MG63 (cell line): ENCODE results near the gene RBMS3. TPM values are rescaled to one million over a fixed set of nuclear protein-coding genes. Genes with fewer than 3 reads are reported as not detected.

ENCODE experiments used
- DNase-seq: peaks from one replicate; pipeline ENCODE4 v3.0.0-alpha.2; 2020
- H3K27me3 ChIP-seq: fragments of 250-450 bp; sonication (Bioruptor Pico); 2 replicates; pipeline ENCODE4 v1.5.1; 2020; ENCODE audit warnings: mild to moderate bottlenecking, moderate library complexity
- H3K36me3 ChIP-seq: fragments of 250-450 bp; sonication (Bioruptor Pico); 2 replicates; pipeline ENCODE4 v1.5.1; 2020; ENCODE audit warnings: mild to moderate bottlenecking, moderate library complexity
- H3K4me3 ChIP-seq: fragments of 250-450 bp; sonication (Bioruptor Pico); 2 replicates; pipeline ENCODE4 v1.5.1; 2020; ENCODE audit warnings: mild to moderate bottlenecking, moderate library complexity
- H3K9me3 ChIP-seq: fragments of 250-450 bp; sonication (Bioruptor Pico); 2 replicates; pipeline ENCODE4 v1.5.1; 2020; ENCODE audit warnings: mild to moderate bottlenecking, moderate library complexity
- total RNA-seq: library from RNA; depleted of rRNA; stranded (reverse); fragments of >200 nt; shearing (Covaris generic); gene quantifications from 2 replicates; pipeline ENCODE4 v1.2.3, GENCODE V29; 2014; ENCODE audit warnings: low replicate concordance

Gene RBMS3
- total RNA-seq, 1 experiment from 2014 or later: 12.0 TPM

DNA sequence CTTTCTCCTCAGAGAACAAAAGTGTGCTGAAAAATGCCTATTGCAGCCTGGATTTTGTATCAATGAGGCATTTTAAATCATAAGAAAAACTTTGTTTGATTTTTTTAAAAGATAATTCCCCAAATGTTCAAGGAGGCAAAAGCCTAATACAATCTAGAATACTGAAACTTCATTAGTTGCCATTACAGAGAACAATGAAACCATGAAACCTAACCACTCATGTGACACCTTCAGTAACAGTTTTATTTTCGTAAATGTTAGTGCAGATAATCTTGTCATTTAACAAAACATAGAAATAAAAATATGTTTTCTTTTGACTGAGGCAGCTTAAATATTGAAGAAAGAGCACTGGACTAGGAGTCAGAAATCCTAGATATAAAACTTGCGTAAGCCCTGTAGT is 655.9 kb downstream of the RBMS3 start:
- no peaks in the 10 kb centered on the region for H3K27me3 ChIP-seq

GRCh38 chr3:29937185-29937584 is 656.3 kb downstream of the RBMS3 start:
- Histone ChIP-seq H3K9me3 (no peaks in the 10 kb centered on the region), H3K36me3 (no peaks in the 10 kb centered on the region), H3K4me3 (no peak overlapping the region), H3K27me3 (no peaks in the 10 kb centered on the region)
- no peak for DNase-seq

More for the DNA sequence above, 655.9 kb downstream of the RBMS3 start:
- H3K36me3 ChIP-seq: no peaks in the 10 kb centered on the region
- H3K4me3 ChIP-seq: no peak overlapping the region
- no peak for DNase-seq
- no peaks in the 10 kb centered on the region for H3K9me3 ChIP-seq

GRCh38 chr3:29940759-29941323 is 660.0 kb downstream of the RBMS3 start:
- Histone ChIP-seq H3K9me3 (no peaks in the 10 kb centered on the region), H3K4me3 (no peak overlapping the region), H3K27me3 (no peaks in the 10 kb centered on the region), H3K36me3 (no peaks in the 10 kb centered on the region)
- DNase-seq: no peak

- Histone ChIP-seq H3K27me3 (no peaks in the 10 kb centered on the region), H3K36me3 (no peaks in the 10 kb centered on the region), H3K4me3 (no peak overlapping the region), H3K9me3 (no peaks in the 10 kb centered on the region)
- DNase-seq: no peak
Observed at GRCh38 chr3:29942297-29942696, 661.4 kb downstream of the RBMS3 start.

DNA sequence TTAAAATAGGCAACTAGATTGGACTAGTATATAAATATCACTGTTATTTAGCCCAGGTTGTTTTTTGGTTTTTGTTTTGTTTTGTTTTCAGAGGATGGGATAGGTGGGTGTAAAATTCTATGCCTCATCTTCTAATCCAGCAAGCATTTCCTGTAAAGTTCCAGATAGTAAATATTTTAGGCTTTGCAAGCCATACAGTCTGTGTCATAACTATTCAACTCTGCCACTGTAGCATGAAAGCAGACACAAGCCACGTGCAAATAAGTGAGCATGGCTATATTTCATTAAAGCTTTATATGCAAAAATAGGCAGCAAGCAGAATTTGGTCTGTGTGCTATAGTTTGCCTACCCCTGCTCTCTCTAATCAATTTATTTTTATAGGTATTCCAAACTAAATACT is 668.3 kb downstream of the RBMS3 start:
- Histone ChIP-seq H3K27me3 (no peaks in the 10 kb centered on the region), H3K36me3 (no peaks in the 10 kb centered on the region), H3K4me3 (no peak overlapping the region), H3K9me3 (no peaks in the 10 kb centered on the region)
- no peak for DNase-seq

GRCh38 chr3:29949940-29950616 is 669.2 kb downstream of the RBMS3 start:
- DNase-seq: no peak
- Histone ChIP-seq H3K36me3 (no peaks in the 10 kb centered on the region), H3K27me3 (no peaks in the 10 kb centered on the region), H3K4me3 (no peak overlapping the region), H3K9me3 (no peaks in the 10 kb centered on the region)

- no peak for DNase-seq
- Histone ChIP-seq H3K27me3 (no peaks in the 10 kb centered on the region), H3K4me3 (no peak overlapping the region), H3K36me3 (no peaks in the 10 kb centered on the region), H3K9me3 (no peaks in the 10 kb centered on the region)
Observed at GRCh38 chr3:29952431-29952830, 671.6 kb downstream of the RBMS3 start.

- no peaks in the 10 kb centered on the region for H3K36me3 ChIP-seq
- no peaks in the 10 kb centered on the region for H3K27me3 ChIP-seq
- H3K9me3 ChIP-seq: no peaks in the 10 kb centered on the region
- no peak overlapping the region for H3K4me3 ChIP-seq
- DNase-seq: no peak
Observed at GRCh38 chr3:29955413-29955812, 674.5 kb downstream of the RBMS3 start.

DNA sequence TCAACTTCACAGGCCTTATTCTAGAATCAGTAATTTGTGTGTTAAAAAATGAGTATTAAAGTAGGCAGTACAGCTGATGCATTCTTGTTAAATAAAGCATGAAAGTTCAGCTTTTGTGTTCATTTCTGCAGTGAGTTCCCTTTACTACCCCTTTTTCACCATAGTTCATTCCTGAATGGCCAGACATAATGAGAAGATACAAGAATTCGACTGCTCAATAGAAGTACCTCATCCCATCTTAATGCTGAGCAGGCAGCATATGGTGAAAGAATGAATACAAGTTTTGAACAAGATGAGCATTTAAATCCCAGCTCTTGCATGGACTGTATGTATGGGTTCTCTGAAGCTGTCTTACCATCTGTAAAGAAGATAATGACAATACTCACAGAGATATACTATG is 677.9 kb downstream of the RBMS3 start:
- no peak for DNase-seq
- no peaks in the 10 kb centered on the region for H3K9me3 ChIP-seq
- H3K27me3 ChIP-seq: no peaks in the 10 kb centered on the region
- H3K36me3 ChIP-seq: no peaks in the 10 kb centered on the region
- H3K4me3 ChIP-seq: no peak overlapping the region

GRCh38 chr3:29971895-29972294 is 691.0 kb downstream of the RBMS3 start:
- no peak for DNase-seq
- Histone ChIP-seq H3K9me3 (peaks cover 2% of the 10 kb centered on the region; the same call in 1 of the 2 replicates), H3K36me3 (no peaks in the 10 kb centered on the region), H3K4me3 (no peak overlapping the region), H3K27me3 (no peaks in the 10 kb centered on the region)

GRCh38 chr3:29972320-29972993 is 691.6 kb downstream of the RBMS3 start:
- Histone ChIP-seq H3K36me3 (no peaks in the 10 kb centered on the region), H3K4me3 (no peak overlapping the region), H3K9me3 (peaks cover 2% of the 10 kb centered on the region; the same call in 1 of the 2 replicates), H3K27me3 (no peaks in the 10 kb centered on the region)
- no peak for DNase-seq

- peaks cover 2% of the 10 kb centered on the region; the same call in 1 of the 2 replicates for H3K9me3 ChIP-seq
- no peaks in the 10 kb centered on the region for H3K27me3 ChIP-seq
- H3K36me3 ChIP-seq: no peaks in the 10 kb centered on the region
- DNase-seq: no peak
- H3K4me3 ChIP-seq: no peak overlapping the region
Observed at GRCh38 chr3:29973763-29974162, 692.9 kb downstream of the RBMS3 start.

DNA sequence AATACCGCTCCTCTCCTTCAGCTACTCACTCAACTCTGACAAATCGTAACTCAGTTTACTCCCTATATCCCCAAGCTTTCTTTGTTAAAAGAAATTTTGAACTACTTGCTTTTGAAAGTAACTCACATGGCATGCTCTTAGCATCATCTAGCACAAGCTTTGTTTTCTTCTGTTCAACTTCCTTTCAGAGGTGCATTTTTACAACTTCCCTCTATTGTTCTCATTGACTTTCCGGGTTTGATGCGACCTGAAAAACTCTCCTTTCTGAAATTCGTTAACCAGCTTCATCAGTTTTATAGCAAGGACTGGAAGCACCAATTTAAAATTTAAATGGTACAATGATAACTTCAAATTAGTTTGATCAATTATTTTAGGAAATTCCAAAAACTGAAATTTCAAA is 696.0 kb downstream of the RBMS3 start:
- no peak overlapping the region for H3K4me3 ChIP-seq
- H3K36me3 ChIP-seq: no peaks in the 10 kb centered on the region
- peaks cover 2% of the 10 kb centered on the region; the same call in 1 of the 2 replicates for H3K9me3 ChIP-seq
- no peak for DNase-seq
- no peaks in the 10 kb centered on the region for H3K27me3 ChIP-seq

GRCh38 chr3:29977360-29977759 is 696.5 kb downstream of the RBMS3 start:
- DNase-seq: no peak
- H3K36me3 ChIP-seq: no peaks in the 10 kb centered on the region

DNA sequence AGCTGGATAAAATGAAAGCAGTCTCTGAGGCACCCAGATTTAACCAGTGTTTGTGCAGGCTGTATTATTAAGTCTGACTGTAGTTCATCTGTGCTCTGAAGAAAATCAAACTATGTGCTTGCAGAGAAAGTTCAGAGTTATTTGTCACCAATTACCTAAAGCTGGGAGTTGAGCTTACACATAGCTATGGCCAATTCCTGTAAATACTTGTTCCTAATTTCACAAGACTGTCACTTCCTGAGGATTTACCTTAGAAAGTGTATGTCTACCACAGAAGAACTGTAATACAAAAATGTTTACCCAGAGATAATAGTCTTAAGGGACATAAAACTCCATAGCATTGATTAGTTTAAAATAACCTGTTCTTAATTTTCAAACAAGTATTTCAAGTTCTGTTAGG is 697.2 kb downstream of the RBMS3 start:
- peaks cover 2% of the 10 kb centered on the region; the same call in 1 of the 2 replicates for H3K9me3 ChIP-seq
- no peaks in the 10 kb centered on the region for H3K36me3 ChIP-seq
- H3K27me3 ChIP-seq: no peaks in the 10 kb centered on the region
- no peak for DNase-seq
- no peak overlapping the region for H3K4me3 ChIP-seq

More at GRCh38 chr3:29977360-29977759, 696.5 kb downstream of the RBMS3 start:
- Histone ChIP-seq H3K4me3 (no peak overlapping the region), H3K9me3 (peaks cover 2% of the 10 kb centered on the region; the same call in 1 of the 2 replicates), H3K27me3 (no peaks in the 10 kb centered on the region)

DNA sequence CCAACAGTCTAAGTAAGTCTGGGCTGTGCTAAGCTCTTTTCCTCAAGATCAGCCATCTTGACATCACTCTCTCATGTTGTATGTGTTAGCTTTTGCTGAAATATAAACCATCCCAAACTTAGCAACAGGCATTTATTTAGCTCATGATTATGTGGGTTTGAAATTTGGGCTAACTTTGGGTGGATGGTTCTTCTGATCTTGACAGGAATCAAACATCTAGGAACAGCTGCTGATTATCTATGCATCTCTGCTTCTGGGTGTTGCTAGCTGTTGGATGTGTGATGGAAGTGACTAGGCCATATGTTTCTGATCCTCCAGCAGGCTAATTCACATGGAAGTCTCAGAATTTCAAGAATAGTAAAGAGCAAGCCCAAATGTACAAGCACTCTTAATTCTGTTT is 710.3 kb downstream of the RBMS3 start:
- Histone ChIP-seq H3K9me3 (no peaks in the 10 kb centered on the region), H3K27me3 (no peaks in the 10 kb centered on the region), H3K4me3 (no peak overlapping the region), H3K36me3 (no peaks in the 10 kb centered on the region)
- DNase-seq: no peak

GRCh38 chr3:30002797-30003196 is 721.9 kb downstream of the RBMS3 start:
- no peak overlapping the region for H3K4me3 ChIP-seq
- no peaks in the 10 kb centered on the region for H3K27me3 ChIP-seq
- H3K9me3 ChIP-seq: no peaks in the 10 kb centered on the region
- DNase-seq: no peak
- H3K36me3 ChIP-seq: no peaks in the 10 kb centered on the region

GRCh38 chr3:30003741-30004140 is 722.9 kb downstream of the RBMS3 start:
- no peak for DNase-seq
- Histone ChIP-seq H3K27me3 (no peaks in the 10 kb centered on the region), H3K9me3 (no peaks in the 10 kb centered on the region), H3K36me3 (no peaks in the 10 kb centered on the region), H3K4me3 (no peak overlapping the region)
